Stomach (tissue), 4 donors: ENCODE data around the gene SHISAL2A.

ENCODE experiments used
- EP300 ChIP-seq: sonication (generic); formaldehyde crosslinking; IDR thresholded peaks from one replicate; pipeline ENCODE4 v1.6.1; 2017; ENCODE audit warnings: antibody characterized with exemption
- POLR2A ChIP-seq, 4 donors: fragments of 450-650 bp; IDR thresholded peaks; one replicate each; pipeline ENCODE4 v1.6.1; 2016; ENCODE audit warnings: antibody characterized with exemption in 4 of 4, control low read depth in 2 of 4, mild to moderate bottlenecking in 1 of 4, moderate library complexity in 1 of 4
- POLR2AphosphoS5 ChIP-seq, 3 donors: sonication (generic); formaldehyde crosslinking; IDR thresholded peaks; one replicate each; pipeline ENCODE4 v1.6.1; 2016; ENCODE audit warnings: antibody characterized with exemption in 3 of 3
- TF ChIP-seq, protein P1 (sequence below), 7 experiments: fragments of 450-650 bp in 4 of 7; fragments of 200-600 bp in 3 of 7; sonication (generic) in 3 of 7; IDR thresholded peaks; one replicate each; pipeline ENCODE4 v1.5.1; 2016 to 2019; ENCODE audit warnings: antibody characterized with exemption in 7 of 7, control low read depth in 2 of 7, mild to moderate bottlenecking in 1 of 7

DNA sequence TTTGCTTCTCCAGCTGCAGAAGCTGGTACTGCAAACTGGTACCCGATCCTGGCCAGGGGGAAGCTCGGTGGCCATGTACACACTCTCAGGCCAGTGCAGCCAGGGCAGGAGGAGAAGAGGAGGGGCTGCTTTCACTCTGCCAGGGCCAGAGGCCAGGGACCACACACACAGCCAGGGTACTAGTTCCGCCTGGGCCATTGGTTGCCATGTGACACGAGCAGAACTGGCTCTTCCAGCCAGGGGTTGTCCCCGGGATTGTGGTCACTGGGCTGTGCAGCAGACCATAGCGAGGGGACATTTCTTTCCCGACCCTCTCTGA lies 3.7 kb upstream of the SHISAL2A start:
- TF ChIP-seq, protein P1, sequence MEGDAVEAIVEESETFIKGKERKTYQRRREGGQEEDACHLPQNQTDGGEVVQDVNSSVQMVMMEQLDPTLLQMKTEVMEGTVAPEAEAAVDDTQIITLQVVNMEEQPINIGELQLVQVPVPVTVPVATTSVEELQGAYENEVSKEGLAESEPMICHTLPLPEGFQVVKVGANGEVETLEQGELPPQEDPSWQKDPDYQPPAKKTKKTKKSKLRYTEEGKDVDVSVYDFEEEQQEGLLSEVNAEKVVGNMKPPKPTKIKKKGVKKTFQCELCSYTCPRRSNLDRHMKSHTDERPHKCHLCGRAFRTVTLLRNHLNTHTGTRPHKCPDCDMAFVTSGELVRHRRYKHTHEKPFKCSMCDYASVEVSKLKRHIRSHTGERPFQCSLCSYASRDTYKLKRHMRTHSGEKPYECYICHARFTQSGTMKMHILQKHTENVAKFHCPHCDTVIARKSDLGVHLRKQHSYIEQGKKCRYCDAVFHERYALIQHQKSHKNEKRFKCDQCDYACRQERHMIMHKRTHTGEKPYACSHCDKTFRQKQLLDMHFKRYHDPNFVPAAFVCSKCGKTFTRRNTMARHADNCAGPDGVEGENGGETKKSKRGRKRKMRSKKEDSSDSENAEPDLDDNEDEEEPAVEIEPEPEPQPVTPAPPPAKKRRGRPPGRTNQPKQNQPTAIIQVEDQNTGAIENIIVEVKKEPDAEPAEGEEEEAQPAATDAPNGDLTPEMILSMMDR (IDR thresholded peaks at IDR 0.05): no peak
- TF ChIP-seq EP300 (no peak), POLR2A (IDR thresholded peaks at IDR 0.05) (no peak), POLR2AphosphoS5 (IDR thresholded peaks at IDR 0.05) (no peak)
